GM12872 (cell line): ENCODE measurements around the gene DPP10.

Experiments used
- CTCF ChIP-seq: IDR thresholded peaks from 3 replicates; pipeline ENCODE4 v1.5.1; 2011; ENCODE audit warnings: low read depth, mild to moderate bottlenecking, low read length, moderate library complexity; ENCODE audit not compliant: insufficient read depth

Gene DPP10

GRCh38 chr2:114550364-114550763, 107.9 kb downstream of the DPP10 start:
- TF ChIP-seq CTCF, result no peak

- peak; percentile 57 for TF ChIP-seq CTCF
Measured at GRCh38 chr2:114550895-114551793, 108.7 kb downstream of the DPP10 start.

GRCh38 chr2:114553027-114553426, 110.6 kb downstream of the DPP10 start:
- no peak for TF ChIP-seq CTCF

GRCh38 chr2:114569166-114569565, 126.7 kb downstream of the DPP10 start:
- no peak for TF ChIP-seq CTCF

GRCh38 chr2:114577657-114578056, 135.2 kb downstream of the DPP10 start:
- no peak for TF ChIP-seq CTCF

GRCh38 chr2:114579542-114579941, 137.1 kb downstream of the DPP10 start:
- TF ChIP-seq CTCF, result no peak

GRCh38 chr2:114580691-114581090, 138.2 kb downstream of the DPP10 start:
- no peak for TF ChIP-seq CTCF
